NCI-H774 (cell line): ENCODE results near the gene STRIP2.
A peak's percentile ranks its signal among the peaks of the same experiment; 100 is the strongest.
"Not testable (repeated sequence)": the region's sequence is repeated elsewhere in the genome, so short reads cannot be mapped to it uniquely, and the experiment has no call there.

Experiments
- DNase-seq: peaks from one replicate; lab custom pipeline; 2025; lab: John Stamatoyannopoulos, UW

STRIP2 gene

DNA sequence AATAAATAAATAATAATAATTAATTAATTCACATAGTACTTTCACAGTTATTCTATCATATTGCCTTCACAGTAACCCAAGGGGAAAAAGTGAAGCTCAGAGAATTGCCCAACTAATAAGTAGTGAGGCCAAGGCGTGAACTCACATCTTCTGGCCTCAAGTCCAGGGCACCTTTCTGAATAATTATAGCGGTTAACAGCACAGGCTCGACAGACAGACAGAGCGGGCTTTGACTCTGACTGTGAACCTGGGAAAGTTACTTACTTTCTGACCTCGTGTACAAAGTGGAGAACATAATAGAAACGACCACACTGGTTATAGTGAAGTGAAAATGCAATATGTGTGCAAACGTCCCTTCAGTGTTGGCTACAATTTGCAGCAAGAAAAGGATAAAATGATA, 62.4 kb downstream of the STRIP2 start:
- DNase-seq, result no peak

GRCh38 chr7:129497156-129497555, 62.9 kb downstream of the STRIP2 start:
- no peak for DNase-seq

DNA sequence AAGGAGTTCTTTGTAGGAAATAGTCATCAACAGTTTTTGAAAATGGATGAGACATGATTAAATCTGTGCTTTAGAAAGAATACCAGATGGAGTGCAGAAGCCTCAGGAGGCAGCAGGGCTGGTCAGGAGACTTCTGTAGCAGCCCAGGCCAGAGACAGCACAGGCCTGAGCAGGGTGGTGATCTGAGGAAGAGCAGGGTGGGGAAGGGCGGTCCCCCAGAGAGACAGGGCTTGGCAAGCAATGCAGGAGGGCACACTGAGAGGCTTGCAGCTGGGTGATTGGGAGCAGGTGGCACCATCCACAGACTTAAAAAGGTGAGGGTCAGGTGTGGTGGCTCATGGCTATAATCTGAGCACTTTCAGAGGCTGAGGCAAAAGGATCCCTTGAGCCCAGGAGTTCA, 63.8 kb downstream of the STRIP2 start:
- DNase-seq, result no peak

- DNase-seq, result no peak
Observed at GRCh38 chr7:129499999-129500398, 65.8 kb downstream of the STRIP2 start.

DNA sequence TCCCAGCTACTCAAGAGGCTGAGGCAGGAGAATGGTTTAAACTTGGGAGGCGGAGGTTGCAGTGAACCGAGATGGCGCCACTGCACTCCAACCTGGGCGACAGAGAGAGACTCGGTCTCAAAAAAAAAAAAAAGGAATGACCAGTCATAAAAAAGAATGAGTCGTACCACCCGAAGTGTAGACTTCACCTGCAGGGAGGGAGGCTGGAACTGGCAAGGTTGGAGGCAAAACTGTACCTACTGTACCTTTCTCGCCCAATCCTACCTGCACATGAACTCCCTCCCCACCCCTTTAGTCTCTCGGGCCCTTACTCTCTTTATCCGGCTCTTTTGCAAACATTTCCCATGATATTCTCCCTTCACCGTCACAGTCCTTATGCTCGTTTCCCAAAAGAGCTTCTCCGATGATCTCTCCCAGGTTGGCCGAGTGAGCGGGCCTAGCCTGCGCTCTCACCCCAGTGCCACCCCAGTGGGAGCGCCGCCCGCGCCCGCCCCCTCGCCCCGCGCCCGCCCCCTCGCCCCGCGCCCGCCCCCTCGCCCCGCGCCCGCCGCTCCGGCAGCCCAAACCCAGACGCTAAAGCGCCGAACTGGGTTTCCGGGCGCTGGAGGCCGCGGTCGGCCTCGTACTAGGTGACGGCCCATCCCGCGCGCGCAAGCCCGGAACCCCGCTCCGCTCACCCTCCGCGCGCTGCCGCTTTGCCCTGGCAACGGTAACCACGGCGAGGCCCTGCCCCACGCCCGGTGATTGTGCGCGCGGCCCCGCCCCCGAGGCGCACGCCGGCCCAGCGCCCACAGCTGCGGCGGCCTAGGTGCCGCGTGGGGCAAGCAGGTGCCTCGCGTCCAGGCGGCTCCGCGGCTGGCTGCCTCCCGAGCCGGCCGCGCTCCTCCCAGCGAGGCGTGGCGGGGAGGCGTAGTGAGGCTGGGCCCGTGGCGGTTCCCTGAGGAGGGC, 67.8 kb downstream of the STRIP2 start, which contains the start of gene SMKR1:
Gene SMKR1 (plus strand): TSS at position 772 of the 948 bp plus-strand sequence. CDS start 294 bp downstream, outside the sequence.
- DNase-seq, result peak; percentile 83

GRCh38 chr7:129502708-129503685, 68.8 kb downstream of the STRIP2 start:
- no peak for DNase-seq

- DNase-seq, result no peak
Observed at GRCh38 chr7:129503725-129504124, 69.5 kb downstream of the STRIP2 start.

GRCh38 chr7:129512192-129512591, 78.0 kb downstream of the STRIP2 start:
- DNase-seq, result no peak

DNA sequence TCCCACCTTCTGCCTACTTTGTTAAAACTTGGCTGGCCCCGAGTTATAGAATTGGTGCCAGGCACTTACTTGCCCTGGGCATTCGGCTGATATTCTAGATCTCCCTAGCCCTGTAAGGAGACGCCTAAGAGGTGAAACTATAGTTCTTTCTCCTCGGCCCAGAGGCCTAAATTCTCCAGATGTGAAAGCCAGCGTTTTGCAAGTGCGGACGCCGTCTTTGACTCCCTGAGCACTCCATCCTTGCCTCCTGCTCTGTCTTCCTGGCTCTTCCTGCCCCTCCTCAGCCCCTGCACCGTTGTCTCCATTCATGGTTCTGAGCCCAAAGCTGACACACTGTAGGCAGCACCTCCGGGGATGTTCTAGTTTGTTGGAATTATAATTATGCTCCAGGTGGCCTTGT, 79.3 kb downstream of the STRIP2 start:
- DNase-seq, result no peak

- no peak for DNase-seq
Observed at GRCh38 chr7:129514683-129515082, 80.5 kb downstream of the STRIP2 start.

DNA sequence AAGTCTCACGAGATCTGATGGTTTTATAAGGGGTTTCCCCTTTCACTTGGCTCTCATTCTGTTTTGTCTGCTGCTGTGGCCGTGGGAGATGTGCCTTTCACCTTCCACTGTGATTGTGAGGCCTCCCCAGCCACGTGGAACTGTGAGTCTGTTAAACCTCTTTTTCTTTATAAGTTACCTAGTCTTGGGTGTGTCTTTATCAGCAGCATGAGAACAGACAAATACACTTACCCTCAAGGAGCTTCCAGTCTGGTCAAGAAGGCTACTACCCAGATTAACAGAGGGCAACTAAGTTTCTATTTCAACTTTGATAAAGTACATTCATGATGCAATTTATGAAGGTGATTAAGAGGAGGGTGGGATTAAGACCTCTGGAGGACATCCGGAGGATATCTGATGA, 81.1 kb downstream of the STRIP2 start:
- no peak for DNase-seq

- DNase-seq, result no peak
Observed at GRCh38 chr7:129517931-129518330, 83.7 kb downstream of the STRIP2 start.

DNA sequence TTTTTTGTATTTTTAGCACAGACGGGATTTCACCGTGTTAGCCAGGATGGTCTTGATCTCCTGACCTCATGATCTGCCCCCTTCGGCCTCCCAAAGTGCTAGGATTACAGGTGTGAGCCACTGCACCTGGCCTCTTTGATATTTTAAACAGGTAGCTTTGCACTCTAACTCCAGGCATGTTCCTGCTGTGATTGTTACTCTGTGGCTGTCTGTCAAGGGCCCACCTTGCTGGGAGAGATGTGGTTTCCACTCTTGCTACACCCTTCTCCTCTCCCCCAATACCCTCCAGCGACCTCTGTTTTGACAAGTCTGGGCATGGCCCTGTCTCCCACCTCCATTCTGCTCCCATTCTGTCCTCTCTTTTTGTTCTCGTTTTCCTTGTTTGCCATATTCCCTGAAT, 85.2 kb downstream of the STRIP2 start:
- no peak for DNase-seq

- DNase-seq, result no peak
Observed at GRCh38 chr7:129522088-129522970, 88.1 kb downstream of the STRIP2 start.

GRCh38 chr7:129522971-129523340, 88.7 kb downstream of the STRIP2 start:
- DNase-seq, result no peak

- no peak for DNase-seq
Observed at GRCh38 chr7:129523924-129524323, 89.7 kb downstream of the STRIP2 start.

- not testable (repeated sequence) for DNase-seq
Observed at GRCh38 chr7:129524405-129524804, 90.2 kb downstream of the STRIP2 start.

GRCh38 chr7:129525225-129525862, 91.1 kb downstream of the STRIP2 start:
- DNase-seq, result no peak

GRCh38 chr7:129529643-129530042, 95.4 kb downstream of the STRIP2 start:
- no peak for DNase-seq

DNA sequence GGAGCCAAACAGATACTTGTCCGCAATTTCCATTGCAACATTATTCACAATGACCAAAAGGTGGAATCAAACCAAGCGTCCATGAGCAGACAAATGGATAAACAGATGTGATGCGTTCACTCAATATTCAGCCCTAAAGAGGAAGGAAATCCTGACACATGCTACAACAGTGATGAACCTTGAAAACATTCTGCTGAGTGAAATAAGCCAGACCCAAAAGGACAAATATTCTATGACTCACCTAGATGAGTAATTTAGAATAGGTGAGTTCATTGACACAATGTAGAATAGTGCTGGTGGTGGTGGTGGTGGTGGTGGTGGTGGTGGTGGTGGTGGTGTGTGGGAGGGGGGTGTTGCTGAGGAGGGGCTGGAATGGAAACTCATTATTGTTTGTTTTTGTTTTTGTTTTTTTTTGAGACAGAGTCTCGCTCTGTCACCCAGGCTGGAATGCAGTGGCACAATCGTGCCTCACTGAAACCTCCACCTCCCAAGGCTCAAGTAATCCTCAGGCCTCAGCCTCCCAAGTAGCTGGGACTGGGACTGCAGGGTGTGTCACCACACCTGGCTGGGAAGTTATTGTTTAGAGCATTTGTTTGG, 96.7 kb downstream of the STRIP2 start:
- no peak for DNase-seq

GRCh38 chr7:129531721-129532120, 97.5 kb downstream of the STRIP2 start:
- no peak for DNase-seq
